Measurements from ENCODE around the gene SMIM35.

Gene SMIM35

GRCh38 chr11:118057251-118058145 is 29.3 kb downstream of the SMIM35 start:
- no peak for DNase-seq (ENCODE audit: low spot score)

GRCh38 chr11:118056806-118057205 is 30.0 kb downstream of the SMIM35 start:
- DNase-seq (ENCODE audit: low spot score) = no peak

- no peak for DNase-seq (ENCODE audit: low spot score)
These were observed 30.8 kb downstream of the SMIM35 start for GRCh38 chr11:118055966-118056365.

- DNase-seq (ENCODE audit: low spot score) = no peak
These were observed 31.8 kb downstream of the SMIM35 start for GRCh38 chr11:118054712-118055640.

- DNase-seq (ENCODE audit: low spot score) = no peak
These were observed 34.1 kb downstream of the SMIM35 start for GRCh38 chr11:118052581-118053206.

GRCh38 chr11:118051611-118052461 is 34.9 kb downstream of the SMIM35 start:
- no peak for DNase-seq (ENCODE audit: low spot score)

- no peak for DNase-seq (ENCODE audit: low spot score)
These were observed 35.6 kb downstream of the SMIM35 start for GRCh38 chr11:118051136-118051610.

- DNase-seq (ENCODE audit: low spot score) = no peak
These were observed 36.4 kb downstream of the SMIM35 start for GRCh38 chr11:118050208-118050891.

- no peak for DNase-seq (ENCODE audit: low spot score)
These were observed 37.0 kb downstream of the SMIM35 start for GRCh38 chr11:118049771-118050170.

GRCh38 chr11:118048472-118049370 is 38.0 kb downstream of the SMIM35 start:
- no peak for DNase-seq (ENCODE audit: low spot score)

GRCh38 chr11:118047749-118048148 is 39.0 kb downstream of the SMIM35 start:
- no peak for DNase-seq (ENCODE audit: low spot score)

GRCh38 chr11:118046964-118047700 is 39.6 kb downstream of the SMIM35 start:
- no peak for DNase-seq (ENCODE audit: low spot score)

GRCh38 chr11:118046051-118046963 is 40.5 kb downstream of the SMIM35 start:
- DNase-seq (ENCODE audit: low spot score) = no peak

GRCh38 chr11:118045191-118045590 is 41.6 kb downstream of the SMIM35 start:
- DNase-seq (ENCODE audit: low spot score) = no peak

GRCh38 chr11:118042796-118043195 is 44.0 kb downstream of the SMIM35 start:
- no peak for DNase-seq (ENCODE audit: low spot score)

- no peak for DNase-seq (ENCODE audit: low spot score)
These were observed 44.6 kb downstream of the SMIM35 start for GRCh38 chr11:118042141-118042540.

- no peak for DNase-seq (ENCODE audit: low spot score)
These were observed 53.3 kb downstream of the SMIM35 start for GRCh38 chr11:118033443-118033842.

GRCh38 chr11:118028626-118029025 is 58.1 kb downstream of the SMIM35 start:
- DNase-seq (ENCODE audit: low spot score) = no peak

Measured in AG08396 (cell line).